GM18909 (cell line): ENCODE data around the gene CLBA1.

Experiments
- ATAC-seq: cut with Tn5 transposase; IDR thresholded peaks from one replicate; pipeline ENCODE4 v1.9.1; 2021; ENCODE audit warnings: mild to moderate bottlenecking; ENCODE audit not compliant: unreplicated experiment, poor library complexity

The CLBA1 gene

DNA sequence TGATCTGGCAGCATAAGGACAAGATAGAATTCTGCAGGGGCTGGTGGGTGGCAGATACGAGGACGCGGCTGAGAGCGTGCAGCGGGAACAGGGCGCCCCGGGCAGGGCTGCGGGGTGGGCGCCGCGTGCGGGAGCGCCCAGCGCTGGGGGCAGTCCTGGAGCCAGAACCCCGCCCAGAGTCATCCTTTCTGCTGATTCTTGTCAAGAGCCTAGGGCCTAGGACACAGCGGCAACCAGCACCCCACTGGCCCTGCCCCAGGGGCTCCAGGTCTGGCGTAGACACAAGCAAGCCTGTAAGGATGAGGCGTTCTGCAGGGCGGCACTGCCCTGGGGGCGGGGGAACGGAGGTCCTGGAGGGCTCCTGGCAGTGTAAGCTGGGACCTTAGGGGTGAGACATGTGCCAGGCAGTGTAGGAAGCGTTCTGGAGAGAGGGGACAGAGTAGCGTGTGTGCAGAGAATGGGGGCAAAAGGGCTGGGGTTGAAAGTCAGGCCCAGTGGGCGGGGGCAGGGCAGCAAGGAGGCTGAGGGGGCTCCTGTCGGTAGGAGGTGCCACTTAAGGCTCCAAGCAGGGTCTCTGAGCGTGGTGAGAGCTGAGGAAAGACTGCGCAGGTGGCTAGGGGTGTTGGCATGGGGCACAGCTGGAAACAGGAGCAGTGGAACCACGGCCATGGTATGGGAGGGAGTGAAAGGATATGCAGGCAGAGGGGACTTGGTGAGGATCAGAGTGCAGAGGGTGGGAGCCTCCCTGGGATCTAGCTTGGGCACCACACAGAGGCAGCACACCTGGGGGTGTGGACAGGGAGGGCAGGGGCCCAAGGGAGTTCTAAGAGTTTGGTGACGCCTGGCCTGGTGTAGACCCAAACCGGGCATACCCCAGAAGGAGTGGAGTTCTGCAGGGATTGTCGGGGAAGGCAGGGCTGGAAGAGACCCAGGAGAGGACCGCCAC is 6.6 kb upstream of the CLBA1 start:
- ATAC-seq: no peak

DNA sequence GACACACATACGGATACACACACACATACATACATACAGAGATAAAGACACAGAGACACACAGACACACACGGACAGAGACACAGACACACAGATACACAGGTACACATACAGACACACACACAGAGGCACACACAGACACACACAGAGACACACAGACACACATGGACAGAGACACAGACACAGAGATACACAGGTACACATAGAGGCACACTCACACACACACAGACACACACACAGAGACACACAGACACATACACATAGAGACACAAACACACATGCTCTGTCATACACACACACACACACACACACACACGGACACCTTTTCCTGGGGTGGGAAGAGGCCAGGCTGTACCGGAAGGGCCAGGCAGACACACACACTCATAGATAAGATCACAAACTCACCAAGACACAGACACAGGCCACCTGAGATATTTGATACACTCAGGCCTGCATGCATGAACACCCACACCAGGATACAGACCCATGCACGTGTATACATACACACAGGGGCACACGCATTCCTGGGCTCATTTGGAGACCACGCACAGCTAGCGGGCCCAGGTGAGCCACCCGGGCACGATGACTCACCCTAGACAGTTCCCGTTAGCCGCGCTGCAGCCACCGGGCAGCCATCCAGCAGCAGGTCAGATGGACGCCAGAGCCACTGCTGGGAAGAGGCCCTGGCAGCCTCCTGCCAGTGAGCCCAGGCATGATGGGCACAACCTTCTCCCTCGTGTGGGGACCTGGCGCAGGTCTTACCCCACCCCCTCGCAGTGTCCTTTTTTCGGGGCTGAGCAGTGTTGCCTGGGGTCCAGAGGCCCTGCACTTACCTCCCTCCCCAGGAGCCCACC is 5.6 kb upstream of the CLBA1 start:
- ATAC-seq: no peak

DNA sequence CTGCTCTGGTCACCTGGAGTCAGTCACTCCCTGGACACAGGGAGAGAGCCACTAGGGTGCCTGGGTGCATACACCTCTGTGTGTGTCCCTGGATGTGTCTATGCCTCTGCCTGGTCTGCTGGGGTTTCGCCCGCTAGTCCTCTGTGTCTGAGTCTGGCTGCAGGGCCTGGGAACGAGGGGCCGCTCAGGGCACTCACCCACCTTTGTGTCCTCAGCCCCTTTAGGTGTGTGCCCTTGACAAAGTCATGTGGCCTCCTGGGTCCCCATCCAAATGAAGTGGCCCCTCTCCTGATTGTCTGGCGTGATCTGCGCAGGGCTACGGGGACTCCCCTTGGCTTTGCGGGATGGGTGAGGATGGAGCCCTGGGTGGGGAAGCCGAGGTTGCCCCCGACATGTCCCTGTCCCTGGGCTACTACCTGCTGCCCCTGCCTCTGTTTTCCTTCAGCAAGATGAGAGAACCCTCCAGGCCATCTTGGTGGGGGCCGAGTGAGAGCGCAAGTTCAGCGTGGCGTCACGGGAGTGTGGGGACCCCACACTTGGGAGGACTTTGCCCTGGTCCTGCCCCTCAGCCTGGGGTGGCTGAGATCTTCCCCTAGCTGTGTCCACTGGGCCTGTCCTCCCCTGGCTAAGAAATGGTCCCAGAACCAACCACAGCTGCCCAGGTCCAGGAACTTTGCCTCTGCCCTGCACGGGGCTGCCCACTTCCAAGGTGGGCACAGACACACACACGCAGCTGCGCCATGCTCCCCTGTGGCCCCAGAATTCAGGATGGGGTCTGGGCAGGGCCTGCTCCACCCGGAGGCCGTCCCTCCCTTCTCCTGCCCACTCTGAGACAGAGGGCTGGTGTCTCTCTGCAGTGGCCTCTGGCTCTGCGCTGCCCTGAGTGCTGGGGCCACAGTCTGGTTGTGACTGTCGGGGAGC is 4.7 kb upstream of the CLBA1 start:
- no peak for ATAC-seq

DNA sequence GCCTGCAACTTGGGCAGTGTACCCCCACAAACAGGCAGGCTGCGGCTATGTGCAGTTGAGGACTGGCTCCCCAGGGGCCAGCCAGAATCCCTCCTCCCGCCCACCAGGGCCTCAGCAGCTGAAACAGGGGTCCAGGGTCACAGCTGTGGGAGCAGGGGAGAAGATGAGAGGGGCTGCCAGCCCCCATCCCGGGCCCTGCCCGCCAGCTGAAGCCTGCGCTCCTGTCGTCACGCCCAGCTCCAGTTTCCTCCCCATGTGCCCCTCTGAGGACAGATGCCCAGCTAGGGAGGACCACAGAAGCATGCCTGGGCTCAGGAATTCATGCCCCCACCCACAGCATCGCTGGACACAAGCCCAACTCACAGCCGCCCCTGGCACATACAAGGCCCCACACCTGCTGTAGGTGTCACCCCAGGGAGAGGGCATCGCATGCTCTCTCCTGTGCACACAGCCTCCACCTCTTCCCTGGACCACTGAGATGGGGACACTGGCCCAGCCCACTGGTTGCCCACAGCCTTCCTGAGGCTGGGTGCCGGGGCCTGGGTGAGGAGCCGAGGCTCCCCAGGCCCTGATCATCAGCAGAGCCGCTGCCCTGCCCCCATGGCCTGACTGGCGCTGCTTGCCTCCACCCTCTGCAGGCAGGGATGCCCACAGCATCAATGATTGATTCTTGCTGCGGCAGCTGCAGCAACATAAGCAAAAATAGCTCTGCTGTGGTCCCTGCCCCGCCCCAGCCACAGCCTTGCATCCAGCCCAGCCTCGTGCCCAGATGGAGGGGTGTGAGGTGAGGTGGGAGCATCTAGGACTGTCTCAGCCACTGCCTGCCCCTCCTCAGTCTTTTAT is 3.7 kb upstream of the CLBA1 start:
- no peak for ATAC-seq

DNA sequence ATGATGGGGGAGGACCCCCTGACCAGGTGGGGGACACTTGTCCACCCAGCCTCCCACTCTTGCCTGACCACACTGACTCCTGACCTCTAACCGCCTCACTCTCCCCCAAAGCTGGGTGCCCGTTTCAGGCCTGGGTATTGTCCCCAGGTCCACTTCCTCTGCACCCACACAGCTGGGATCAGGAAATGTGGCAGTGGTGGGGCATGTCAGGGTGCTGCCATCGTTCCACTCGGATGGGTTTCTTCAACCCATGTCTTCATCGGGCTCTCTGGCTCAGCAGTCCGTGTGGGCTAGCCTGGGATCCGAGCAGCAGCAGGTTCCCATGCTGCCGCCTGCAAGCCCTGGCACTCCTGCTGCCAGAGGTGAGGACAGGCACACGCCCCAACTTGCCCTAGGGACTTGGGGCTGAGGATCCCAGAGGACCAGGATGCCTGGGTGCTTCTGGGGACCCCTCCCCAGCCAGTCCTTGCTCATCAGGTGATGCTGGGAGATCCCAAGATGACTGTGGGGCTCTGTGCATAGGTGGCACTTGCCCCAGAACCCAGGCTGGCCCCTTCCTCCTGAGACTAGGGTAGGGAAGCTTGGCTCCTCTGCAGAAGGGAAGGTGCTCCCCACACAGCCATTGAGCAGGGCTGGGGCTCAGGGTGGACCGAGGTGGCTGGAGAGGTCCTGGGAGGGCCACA is 2.9 kb upstream of the CLBA1 start:
- no peak for ATAC-seq

DNA sequence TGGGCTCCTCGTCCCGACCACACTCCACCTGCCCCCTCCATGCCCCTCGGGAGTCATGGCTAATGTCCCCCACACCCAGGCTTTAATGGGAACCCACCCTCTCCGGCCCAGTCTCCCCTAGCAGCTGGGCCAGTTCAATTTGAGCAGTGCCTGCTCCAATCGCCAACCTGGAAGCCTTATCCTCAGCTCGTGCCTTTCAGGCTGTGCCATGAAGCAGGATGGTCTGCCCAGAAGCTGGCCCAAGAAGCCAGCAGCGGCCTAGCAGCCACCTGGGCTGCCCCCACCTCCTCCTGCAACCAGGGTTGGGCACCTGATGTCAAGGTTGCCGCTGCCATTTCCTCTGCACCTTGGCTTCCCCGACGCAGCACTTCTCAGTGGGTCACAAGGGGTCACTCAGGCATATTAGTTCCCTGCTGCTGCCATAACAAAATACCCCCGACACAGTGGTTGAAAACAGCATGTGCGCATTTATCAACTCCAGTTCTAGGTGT is 2.3 kb upstream of the CLBA1 start:
- ATAC-seq: no peak

DNA sequence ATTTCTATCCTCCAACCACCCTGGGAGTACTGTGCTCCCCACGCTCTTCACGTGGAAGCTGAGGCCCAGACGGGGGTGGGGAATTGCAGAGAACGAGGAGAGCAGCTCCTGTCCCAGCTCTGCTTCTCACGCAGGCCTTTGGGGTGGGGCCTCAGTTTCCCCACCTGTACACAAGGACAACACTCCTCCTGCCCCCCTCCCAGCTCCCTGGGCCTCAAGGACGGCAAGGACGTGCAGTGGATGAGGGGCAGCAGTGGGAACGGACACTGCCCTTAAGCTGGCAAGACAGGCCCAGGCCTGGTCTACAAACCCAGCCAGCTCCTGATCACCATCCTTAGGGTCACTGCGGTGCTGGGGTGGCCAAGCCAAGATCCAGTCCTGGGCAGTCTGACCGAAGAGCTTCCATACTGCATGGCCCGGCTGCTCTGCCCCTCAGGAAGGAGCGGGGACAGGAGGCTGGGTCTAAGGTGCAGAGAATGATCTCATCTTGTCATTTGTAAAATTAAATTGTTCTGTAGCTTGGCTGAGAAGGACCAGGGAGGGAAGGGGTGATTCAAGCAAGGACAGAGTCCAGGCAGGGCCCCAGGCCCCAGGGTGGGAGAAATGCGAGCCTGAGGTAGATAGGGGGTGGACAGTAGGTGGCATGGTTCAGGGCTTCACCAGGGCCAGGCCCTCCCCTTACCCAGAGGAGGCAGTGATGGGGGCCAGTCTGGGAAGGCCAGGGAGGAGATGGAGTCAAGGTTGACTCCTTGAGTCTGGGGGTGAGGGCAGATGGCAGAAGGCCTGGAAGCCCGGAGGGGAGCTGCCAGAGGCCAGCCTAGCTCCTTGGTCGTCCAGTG is 1.3 kb upstream of the CLBA1 start:
- no peak for ATAC-seq

DNA sequence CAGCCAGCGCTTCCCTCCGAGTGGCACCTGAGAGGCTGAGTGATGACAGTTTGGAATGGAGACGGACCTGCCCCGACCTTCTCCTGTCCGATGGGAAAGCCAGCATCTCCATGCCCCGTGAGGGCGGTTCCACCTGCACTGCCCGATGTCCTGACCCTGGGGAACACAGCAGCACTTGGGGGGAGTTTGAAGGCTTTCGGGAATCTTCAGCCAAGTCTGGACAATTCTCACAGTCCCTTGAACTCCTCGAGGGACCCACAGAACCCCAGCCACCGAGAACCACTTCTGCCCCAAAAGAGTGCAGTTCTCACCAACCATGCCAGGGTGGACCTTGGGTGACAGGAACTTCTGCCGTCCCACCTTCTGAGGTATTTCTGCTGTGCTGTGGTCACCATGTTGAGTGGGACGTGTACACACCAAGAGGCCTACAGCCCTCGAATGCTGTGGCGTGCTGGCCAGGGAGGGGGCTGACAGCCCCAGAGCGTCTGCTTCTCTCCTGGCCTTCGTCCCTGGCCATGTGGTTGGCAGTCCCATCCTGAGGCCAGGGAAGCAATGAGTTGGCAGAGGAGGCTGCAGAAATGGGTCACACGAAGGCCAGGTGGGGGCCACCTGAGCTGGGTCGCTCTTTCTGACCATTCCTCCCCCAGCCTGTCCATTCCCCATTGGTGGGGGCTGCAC is 1.0 kb downstream of the CLBA1 start:
- ATAC-seq: no peak

DNA sequence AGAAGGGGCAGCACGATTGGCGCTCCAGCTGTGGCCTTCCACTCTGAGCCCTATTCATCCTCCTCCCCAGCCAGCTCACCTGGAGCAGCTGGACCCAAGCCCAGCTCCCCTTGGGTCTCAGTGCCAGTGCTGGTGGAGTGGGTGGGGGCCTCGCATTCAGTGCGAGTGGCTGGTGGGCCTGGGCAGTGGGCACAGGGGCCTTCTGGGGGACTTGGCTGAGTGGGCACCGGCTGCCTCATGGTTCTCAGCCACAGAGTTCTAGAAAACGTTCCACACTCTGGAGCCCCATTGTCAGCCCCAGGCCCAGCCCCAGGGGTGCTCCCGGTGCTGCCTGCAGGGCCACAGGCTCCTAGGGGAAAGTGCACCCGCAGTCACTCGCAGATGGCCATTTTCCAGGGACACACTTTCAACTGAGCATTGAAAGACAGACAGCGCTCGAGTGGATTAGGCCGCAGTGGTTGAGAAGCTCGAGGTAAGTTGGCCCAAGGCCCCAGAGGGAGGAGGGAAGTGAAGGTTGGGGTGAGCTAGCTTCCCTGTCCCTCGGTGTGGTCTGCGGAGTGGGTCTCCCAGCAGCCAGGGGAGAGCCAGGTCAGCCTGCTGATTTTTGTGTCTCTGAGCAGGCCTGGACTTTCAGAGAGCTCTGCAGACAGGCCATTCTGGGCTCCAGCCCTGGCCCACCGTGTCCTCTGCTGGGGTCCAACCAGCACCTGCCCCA is 3.8 kb downstream of the CLBA1 start:
- no peak for ATAC-seq

DNA sequence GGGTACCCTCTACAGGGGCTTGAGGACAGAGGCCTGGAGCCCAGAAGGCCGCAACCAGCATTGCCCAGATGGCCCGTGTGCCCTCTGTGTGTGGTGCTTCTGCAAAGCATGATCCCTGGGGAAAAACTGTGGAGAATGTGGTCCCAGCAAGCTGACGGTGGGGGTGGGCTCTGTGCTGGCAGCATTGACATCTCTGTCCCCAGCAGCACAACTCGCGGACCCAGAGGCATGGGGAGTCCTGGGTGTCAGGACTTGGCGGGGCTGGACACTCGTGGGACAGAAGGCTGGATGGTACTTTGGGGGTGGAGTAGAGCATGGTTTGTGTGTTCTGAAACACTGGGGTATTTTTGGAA is 4.3 kb downstream of the CLBA1 start:
- ATAC-seq: no peak

DNA sequence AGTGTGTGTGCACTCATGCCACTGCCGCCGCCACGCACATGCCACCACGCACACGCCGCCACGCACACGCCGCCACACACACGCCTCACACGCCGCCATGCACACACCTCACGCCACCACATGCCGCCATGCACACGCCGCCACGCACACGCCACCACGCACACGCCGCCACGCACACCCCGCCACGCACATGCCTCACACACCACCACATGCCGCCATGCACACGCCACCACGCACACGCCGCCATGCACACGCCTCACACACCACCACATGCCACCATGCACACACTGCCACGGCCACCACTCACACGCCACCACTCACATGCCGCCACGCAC is 6.3 kb downstream of the CLBA1 start:
- ATAC-seq: no peak

DNA sequence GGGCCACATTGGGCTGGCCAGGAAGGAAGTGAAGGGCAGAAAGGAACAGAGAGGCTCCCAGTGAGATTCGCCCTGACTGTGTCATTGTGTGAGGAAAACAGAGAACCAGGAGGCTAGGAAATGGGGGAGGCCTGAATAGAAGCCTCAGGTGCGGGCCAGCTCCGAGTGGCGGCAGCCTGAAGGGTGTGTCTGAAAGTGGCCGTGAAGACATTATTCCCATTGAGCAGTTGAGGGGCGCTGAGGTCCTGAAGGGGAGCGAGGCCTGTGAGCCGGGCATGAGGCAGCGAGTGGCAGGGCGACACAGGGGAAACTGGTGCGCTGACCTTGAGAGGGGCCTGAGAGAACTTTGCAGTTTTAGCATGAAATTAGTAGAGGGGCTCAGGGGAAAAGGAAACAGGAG is 6.9 kb downstream of the CLBA1 start:
- ATAC-seq: no peak

DNA sequence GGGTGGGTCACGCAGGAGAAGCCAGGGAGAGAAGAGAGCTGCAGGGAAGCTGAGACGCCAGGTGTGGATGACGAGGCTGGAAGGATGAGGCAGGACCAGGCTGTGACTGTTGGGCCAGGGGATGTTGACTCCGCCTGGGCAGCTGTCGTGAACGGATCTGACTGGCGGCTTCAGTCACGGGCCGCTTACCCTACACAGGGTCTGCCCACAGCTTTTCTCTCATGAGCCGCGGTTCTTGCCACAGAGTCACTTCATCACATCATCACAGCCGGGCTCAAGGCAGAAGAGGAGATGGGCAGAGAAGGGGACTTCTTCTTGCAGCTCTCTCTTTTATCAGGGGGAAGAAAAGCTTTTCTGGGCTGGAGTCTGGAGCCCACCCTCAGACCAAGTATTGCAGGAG is 7.7 kb downstream of the CLBA1 start:
- no peak for ATAC-seq

DNA sequence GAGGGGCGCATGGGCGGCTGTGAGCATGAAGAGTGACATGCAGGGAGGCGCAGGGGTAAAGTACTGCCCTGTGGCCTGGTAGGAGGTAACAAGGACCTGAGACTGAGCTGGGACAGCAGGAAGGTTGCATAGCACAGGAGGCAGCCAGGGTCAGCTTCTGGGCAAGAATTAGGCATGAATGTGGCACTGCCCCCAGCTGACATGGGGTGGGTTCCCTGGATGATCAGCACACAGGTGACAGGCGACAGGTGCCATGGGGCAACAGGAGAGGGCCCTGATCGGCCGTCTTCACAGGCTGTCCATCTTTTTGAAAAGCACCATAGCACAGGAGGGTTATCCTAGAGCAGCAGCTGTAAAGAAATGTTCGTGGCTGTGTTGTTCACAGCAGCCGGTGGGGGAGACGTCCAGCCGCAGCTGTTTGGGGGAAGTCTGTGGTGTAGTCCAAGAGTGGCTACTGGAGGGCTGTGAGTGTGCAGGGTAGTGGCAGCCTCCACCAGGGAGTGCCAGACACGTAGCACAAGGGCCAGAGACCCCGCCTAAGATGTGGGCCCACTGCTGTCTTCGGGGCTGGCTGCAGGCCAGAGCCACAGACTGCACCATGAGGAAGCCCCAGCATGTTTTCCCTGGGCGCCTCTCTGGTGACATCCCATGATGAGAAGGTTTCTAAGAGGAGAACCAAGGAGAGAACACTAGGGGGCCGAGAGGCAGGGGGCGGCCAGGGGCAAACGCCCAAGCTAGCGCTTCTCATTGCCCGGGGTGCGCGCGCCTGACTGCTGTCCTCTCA is 8.4 kb downstream of the CLBA1 start:
- no peak for ATAC-seq

DNA sequence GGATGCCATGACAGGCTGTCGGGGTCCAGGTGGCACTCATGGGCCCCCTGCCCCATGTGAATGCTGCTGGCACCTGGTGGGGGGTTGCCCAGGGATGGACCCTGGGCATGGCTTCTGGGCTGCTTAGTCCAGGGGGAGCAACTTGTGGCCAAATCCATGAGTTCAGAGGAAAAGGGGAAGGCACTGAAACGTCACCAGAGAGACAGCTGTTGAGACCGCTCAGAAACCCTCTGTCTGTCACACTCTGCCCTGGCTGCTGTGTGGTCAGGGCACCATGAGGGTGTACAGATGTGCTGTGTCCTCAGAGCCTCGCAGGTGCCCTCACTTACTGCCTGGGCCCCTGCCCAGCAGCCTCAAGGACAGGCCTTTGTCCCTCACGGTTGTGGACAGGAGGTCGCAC is 9.4 kb downstream of the CLBA1 start:
- ATAC-seq: no peak

DNA sequence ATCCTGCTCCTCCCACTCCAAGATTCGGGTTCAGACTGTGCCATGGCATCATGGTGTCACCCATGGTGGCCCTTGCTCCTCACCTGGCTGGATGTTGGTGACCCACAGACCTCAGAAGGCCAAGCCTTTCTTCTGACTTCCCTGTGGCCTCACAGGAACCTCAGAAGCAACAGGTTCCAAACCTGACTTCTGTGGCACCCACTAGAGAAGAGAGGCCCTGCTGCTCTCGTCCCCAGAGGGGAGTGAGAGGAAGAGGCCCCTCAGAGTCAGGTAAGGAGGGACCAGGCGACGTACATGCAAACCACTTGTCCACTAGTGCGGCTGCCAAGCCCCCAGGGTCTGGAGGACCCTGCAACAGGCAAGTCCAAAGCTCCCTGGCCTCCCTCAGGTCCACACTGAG is 10.4 kb downstream of the CLBA1 start:
- no peak for ATAC-seq
